HG02588 (cell line): ENCODE results near the gene HCRT.
"Not testable (repeated sequence)": the region's sequence is repeated elsewhere in the genome, so short reads cannot be mapped to it uniquely, and the experiment has no call there.

ENCODE experiments used
- ATAC-seq: cut with Tn5 transposase; IDR thresholded peaks from one replicate; pipeline ENCODE4 v1.9.1; 2021; ENCODE audit warnings: mild to moderate bottlenecking, moderate library complexity; ENCODE audit not compliant: unreplicated experiment

Gene HCRT

GRCh38 chr17:42142371-42142896 is 42.8 kb downstream of the HCRT start:
- no peak for ATAC-seq

DNA sequence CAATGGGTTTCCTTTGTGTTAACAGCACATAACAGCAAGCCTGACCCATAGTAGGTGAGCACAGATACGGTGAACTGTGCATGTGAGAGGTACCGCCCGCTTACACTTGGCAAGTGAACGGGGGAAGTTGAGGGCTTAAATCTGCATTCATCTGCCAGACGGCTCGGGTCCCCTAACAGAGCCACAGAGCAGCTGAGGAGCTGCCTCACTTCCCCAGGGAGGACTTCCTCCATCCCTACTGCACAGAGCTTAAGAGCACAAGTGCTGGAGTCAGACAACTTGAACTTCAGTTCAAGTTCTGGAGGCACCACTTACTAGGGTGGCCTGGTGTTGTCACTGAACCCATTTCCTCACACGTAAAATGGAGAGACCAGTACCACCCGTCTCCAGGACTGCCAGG is 43.9 kb downstream of the HCRT start:
- ATAC-seq, result no peak

GRCh38 chr17:42140690-42141089 is 44.6 kb downstream of the HCRT start:
- ATAC-seq, result not testable (repeated sequence)

GRCh38 chr17:42138749-42139492 is 46.3 kb downstream of the HCRT start:
- ATAC-seq, result no peak

GRCh38 chr17:42136654-42137051 is 48.6 kb downstream of the HCRT start:
- ATAC-seq, result no peak

GRCh38 chr17:42135664-42136653 is 49.3 kb downstream of the HCRT start:
- ATAC-seq, result no peak

GRCh38 chr17:42135151-42135550 is 50.1 kb downstream of the HCRT start:
- no peak for ATAC-seq
